Posterior cingulate gyrus (tissue), 11 donors: ENCODE data around the gene ADRA2A.

Source experiments
- DNase-seq, 10 donors: peaks; one replicate each; pipeline versions ENCODE4 v3.0.0 to v3.0.0-alpha.2; 2020 to 2021; ENCODE audit warnings: mixed read lengths in 3 of 10
- intact Hi-C: fragments of 100-400 bp; cut with DNase I; formaldehyde crosslinking; loops from one replicate; pipeline ENCODE4 v1.15.1; 2023

Gene ADRA2A

DNA sequence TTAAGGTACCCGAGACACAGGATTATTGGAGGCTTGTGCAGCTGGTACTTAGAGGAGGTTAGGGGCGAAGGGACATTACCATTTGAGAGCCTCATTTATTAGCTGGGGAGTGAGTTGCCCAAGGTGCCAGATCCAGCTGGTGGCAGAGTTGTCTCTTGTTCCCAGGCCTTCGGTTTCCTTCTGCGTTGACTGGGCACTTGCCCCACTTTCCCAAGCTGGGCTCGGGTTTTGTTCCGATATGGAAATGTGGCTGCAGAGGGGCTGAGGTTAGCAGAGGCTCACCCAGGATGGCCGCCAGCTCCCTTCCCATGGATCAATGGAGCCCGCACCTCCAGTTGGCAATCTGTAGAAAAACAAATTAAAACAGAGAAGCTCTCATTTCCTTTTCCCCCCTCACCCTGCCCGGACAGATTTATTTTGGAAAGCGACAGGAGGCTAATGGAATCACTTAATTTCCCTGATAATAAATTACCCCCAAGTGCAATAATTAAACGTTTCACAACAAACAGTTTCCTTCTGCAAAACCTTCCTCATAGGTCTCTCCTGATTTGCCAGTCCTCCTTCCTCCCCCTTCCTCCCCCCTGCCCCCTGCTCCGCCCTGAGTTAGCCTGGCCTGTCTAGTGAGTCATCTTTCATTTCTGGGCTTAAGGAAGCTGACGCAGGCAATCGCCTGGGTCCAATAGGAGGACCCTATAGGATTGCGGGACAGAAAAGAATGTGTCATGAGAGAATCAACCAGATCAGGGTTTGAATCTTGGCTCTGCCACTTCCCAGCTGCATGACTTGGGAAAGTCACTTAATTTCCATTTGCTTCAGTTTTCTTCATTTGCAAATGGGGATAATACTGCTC lies 51.7 kb downstream of the ADRA2A start:
- peak in 6 of 10 donors; percentile 15 to 74 (median 24) for DNase-seq
- intact Hi-C loops, result no loop called here

GRCh38 chr10:111129363-111129762 lies 52.5 kb downstream of the ADRA2A start:
- intact Hi-C loops, result no loop called here
- no peak for DNase-seq

GRCh38 chr10:111130471-111130870 lies 53.6 kb downstream of the ADRA2A start:
- intact Hi-C loops, result no loop called here
- DNase-seq, result no peak
